ENCODE data around the gene UNC5A.

The UNC5A gene

DNA sequence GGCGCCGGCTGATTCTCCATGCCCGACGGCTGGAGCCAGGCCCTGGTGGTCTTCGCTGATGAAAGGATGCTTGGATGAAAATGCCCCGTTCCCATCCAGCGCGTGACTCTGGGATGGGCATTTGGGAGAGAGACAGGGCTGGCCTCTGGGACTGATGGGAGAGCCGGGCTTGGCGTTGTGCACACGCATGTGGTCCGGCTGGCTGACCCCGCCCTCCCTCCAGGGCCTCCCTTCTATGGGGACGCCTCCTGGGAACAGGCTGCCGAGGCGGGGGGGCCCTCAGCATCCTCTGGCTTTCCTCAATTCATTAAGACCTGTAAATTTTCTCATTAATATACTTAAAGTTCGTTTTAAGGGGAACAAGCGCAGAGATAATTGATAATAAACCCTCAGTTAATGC is 36.8 kb downstream of the UNC5A start:
- DNase-seq, result no peak

DNA sequence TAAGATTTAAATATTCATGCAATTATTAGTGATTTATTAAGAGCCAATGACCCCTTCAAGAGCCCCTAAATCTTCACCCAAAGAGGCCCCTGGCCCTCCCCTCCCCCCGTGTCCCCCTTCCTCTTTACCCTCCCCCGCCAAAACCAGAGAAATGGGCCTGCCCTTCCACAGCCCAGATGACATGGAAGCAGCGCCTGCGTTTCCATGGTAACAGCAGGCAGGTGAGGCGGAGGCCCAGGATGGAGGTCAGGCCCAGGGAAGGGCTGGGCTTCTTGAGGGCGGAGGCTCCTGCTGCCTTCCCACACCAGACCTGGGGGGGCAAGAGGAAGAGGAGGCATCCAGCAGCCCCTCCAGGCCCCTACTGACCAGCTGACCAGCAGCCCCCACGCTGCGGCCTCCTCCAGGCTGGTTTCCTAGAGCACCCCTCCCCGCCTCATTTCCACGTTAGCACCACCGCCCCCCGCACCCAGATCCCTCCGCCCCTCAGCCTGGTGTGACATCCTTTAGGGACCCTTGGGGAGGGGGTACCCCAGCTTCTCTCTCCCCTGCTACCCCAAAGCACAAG is 37.4 kb downstream of the UNC5A start:
- no peak for DNase-seq

DNA sequence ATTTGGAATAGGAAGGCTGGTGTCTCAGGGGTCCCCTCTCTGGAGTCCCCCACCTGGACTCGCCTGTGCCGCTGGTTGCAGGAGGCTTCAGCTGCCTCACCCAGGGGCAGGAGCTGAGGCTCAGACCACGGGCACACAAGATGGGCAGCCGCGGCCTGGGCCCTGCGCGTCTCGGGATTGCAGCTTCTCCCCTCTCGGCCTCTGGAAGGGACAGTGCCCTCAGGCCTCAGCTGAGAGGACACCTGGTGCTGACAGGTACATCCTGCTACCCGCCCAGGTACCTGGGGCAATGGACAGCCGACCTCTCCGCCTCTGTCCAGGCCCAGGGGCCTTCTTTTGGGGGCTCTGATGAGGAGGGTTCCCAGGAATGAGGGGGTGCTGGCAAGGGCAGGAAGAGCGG is 38.3 kb downstream of the UNC5A start:
- no peak for DNase-seq

DNA sequence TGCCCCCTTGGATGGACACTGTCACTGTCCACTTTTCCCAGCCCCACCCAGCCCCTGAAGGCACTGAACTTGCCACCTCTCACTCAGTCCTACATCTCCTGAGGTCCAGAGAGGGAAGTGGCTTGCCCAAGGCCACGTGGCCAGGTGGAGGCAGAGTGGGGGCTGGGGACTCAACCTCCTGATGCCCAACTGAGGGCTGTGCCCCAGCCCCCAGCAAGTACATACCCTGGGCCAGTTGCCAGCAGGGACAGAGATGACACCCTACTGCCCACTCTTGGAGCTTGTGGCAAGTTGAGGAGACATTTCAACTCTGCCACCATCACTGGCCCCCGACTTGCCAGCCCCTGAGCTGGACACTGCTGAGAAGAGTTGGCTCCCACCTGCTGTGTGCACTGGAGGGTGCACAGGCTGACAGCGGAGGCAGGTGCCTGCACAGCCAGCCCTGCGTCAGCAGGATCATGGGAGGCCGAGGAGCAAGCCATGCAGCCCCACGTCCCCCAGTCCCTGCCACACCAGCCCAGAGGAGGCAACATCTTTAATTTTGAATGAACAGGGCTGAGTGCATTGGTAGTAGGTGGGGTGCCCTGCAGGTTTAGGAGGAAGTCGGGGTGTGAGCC is 39.4 kb downstream of the UNC5A start:
- no peak for DNase-seq

DNA sequence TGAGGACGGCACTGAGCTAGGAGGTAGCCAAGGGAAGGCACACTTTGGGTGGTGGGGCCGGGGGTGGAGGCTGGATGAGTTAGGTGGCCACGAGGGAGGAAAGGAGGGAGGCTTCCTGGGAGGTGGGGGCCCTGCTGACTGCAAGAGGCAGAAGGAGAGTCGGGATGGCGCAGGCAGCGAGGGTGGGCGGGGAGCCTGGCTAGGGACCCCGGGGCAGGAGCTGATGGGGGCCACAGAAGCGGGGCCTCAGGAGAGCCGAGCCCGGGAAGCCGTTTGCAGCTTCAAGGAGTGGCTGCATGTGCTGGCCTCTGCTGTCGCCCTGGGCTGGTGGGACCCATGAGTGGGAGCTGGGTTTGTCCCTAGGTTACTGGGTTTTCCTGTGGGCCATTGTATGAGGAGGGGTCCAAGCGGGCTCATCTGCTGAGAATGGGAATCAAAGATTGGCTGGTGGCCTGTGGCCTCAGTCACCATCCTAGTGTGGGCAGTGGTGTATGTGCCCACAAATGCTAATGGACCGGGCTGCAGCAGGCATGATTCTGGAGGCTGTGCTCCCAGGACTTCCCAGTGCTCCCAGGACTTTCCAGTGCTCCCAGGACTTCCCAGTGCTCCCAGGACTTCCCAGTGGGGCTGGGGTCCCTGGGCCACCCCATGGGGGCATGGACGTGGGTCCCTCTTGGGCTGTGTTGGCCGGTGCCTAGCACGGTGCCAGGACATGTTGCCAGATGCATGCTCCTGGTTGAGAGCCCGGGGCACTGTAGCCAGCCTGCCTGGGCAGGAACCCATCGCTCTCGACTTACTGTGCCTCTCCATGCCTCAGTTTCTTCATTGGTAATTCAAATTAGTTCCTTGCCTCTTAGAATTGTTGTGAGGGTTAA is 40.2 kb downstream of the UNC5A start:
- no peak for DNase-seq

DNA sequence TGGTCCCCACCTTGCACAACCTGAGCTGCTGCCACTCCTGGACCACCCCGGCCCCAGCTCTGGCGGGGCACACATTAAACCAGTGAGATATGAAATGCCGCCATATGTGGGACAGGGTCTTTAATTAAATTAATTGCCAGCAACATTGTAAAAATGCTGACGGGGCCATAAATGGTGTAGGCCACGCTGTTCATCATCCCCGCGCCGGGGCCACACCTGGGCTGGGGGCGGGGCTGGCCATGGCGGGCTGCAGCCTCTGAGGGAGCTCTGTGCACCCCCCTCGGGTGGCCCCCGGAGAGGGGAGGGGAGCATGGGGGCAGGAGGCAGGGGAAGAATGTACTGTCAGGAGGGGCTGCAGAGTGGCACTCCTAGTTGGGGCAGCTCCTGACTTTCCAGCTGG is 41.0 kb downstream of the UNC5A start:
- no peak for DNase-seq

DNA sequence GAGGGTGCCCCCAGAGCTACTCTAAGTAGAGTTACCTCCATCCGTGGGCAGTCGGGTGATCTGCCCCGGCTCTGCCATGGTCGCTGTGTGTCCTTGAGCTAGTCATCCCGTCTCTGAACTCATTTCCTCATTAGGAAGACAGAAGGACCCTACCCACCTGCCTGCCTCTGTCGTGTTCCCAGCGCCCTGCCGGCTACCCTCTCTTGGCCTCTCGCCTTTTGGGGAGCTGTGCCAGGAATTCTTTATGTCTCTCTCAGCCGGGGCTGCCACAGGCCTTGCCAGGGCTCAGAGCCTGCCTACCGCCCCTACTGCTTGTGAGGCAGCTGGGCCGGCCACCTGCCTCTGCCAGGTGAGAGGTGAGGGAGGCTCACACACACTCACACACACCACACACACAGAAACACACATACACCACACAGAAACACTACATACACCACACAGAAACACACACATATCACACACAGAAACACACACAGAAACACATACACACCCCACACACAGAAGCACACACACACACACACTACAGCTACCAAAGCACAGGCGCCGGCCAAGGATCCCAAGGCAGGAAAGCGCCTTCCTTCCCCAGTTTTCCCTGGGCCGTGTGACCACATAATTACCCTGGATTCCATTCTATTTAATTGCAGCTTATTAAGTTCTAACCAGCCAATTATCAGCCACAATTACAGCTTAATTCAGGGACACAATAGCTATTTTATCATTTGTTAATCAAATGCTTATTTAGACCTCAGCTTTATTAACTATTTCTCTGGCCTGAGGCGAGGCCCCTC is 41.7 kb downstream of the UNC5A start:
- DNase-seq, result no peak

DNA sequence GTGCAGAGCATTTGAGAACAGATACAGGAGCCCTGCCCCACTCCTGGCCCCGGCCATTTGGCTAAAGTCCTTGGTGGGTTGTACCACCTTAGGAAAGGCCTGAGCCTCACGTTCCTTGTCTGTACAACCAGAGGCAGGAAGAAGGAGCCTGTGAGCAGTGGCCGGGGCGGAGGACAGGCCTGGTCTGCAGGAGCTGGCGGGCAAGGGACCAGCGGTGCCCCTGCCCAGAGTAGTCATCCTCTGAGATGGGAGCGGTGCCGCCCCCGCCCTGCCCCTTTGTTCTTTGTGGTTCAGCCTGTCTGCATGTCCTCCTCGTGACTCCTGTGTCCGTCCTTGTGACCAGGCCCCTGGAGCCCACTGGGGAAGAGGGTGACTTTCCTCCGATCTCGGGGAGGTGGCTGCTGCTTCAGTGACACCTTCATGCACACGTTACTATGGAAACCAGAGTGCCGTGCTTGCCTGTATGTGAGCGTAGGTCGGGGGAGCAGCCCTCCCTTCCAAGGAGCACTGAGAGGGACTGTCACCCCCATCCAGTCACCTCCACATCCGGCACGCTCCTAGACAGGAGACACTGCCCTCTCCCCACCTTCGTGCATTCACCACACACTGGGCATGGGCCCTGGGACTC is 42.9 kb downstream of the UNC5A start:
- no peak for DNase-seq

DNA sequence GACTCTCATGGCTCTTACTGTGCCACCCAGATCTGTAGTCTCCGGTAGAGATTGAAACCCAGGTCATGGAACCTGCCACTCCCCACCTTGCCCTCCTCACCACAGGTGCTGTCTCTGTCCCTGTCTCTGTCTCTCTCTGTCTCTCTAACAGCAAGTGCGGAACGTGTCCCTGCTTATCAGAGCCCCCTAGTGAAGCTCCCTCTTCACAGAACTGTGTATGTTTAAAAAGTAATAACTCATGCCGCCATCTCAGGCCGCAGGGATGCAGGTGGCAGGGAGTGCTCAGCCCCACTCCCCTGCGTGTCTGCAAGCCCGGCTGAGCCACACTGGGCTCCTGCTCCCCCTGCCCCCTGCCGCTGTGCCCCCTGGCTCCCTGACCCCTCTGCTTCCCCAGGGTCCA is 43.8 kb downstream of the UNC5A start:
- DNase-seq, result no peak

DNA sequence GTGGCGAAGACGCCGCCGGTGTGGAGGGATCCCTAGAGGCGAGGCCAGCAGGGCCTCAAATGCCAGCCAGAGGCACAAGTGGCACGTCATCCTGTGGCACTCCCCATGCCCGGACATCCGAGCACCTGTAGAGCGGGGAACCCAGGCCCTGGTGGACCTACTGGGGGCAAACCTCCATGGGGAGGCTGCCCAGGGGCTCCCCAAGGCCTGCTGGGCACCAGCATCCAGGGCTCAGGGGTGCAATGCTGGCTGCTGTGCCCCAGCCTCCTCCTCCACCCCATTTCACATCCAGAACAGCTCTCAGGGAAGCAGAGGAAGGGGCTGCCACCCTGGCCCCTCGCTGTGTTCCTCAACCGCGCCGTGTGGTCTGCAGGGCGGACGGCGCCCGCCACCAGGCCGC is 45.2 kb downstream of the UNC5A start:
- DNase-seq, result no peak

DNA sequence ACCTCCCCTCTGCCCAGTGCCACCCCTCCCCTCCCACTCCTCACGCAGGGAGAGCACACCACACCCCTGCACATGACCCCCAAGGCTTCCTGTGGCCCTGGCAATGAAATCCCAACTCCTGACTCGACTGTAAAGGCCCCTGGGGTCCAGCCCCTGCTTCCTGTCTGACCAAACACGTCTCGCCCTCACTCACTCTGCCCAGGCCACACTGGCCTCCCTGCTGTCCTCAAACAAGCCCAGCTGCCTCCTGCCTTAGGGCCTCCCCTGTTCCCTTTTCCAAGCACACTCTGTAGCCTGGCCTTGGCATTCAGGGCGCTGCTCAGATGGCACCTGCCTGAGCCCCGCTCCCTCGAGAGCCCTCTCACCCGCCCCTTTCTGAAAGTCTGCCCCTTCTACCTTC is 46.4 kb downstream of the UNC5A start:
- DNase-seq, result no peak

DNA sequence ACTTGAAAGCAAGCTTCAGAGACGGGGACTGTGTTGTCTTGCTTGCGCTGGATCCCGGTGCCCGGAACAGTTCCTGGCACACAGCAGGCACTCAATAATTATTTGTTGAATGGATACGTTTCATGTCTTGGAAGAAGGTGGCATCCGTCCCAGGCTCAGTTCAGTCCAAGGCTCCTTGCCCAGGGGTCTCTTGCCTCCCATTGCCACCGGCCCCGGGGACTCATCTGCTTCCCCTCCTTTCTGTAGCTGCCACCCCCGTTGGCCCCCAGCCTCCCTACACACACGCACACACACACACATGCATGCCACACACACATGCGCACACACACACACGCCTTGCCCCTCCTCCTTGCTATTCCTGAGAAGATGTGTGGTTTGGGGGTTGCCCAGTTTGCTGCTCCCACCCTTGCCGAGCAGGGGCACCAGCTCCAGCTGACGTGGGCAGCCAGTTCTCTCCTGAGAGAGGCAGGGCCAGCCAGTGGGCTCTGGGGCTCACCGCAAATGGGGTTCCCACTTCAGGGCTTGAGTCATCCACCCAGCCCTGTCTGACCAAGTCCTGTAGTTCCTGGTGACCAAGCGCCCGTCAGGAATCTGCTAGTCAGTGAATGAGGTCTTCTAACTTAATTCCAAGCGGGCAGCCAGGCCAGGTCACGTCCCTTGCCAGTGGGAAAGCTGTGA is 47.0 kb downstream of the UNC5A start:
- no peak for DNase-seq

DNA sequence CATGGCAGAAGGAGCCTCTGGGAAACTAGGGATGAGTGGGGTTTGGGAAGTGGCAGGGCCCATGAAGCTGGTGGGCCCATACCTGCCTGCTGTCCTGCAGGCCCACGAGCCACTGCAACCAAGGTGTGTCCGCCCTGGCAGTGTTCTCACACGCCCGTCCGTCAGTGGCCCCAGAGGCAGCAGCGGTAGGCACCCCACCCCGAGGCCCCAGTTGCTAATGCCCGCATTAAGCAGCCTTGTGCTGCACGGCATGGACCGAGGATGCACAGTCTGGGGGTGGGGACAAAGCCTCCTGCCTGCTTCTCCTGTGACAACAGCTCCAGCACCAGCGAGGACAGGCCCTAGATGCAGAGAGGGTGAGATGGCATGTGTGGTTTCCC is 47.5 kb downstream of the UNC5A start:
- DNase-seq, result no peak

DNA sequence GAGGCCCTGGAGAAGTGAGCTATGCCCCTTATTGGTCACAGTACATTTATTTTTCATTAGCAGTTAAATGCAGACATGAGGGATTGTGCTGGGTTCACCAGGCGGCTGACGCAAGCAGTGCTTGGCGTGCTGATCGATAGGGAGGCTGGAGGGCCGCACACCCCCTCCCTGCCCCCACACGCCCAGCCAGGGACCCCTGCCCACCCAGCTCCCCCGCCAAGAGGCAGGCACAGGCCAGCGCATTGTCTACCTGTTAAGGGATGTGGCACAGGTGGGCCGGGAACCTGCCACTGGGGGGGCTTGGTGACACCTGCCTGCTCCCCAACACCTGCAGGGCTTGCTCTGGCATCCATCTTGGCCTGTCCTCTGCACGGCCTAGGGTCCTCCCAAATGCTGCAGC is 49.6 kb downstream of the UNC5A start:
- DNase-seq, result no peak

DNA sequence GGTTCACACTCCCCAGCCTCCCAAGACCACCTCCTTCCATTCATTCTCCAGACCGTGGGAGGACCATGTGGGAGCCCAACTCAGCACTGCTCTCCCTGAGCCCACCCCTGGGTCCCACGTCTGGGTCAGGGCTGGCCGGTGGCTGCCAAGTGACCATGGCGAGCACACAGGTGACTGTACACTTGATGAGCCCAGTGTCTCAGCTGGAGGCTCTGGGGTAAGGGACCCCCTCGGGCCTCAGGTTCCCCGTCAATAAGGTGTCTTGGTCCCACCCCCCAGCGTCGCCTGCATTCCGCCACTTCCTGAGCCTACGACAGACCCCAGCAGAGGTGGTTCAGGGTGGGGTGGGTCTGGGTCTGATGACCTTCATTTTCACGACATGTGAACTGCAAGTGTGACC is 50.0 kb downstream of the UNC5A start:
- DNase-seq, result no peak

DNA sequence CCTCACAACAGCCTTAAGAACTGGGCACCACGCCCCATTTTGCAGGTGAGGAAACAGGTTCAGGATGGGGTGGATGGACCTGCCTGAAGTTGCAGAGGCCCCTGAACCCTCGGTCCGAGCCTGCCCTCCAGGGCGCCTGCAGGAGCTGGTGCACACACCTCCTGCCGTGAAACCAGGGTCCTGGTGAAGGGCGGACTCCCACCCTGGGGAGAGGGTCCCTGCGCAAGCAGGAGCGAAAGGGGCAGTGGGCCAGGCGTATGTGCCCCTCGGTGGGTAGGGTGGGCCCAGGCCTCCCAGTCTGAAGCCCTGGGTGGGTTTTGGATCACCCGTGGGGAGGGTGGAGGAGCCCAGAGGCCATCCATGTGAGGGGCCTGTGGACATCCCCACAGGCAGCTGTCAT is 50.9 kb downstream of the UNC5A start:
- DNase-seq, result no peak

DNA sequence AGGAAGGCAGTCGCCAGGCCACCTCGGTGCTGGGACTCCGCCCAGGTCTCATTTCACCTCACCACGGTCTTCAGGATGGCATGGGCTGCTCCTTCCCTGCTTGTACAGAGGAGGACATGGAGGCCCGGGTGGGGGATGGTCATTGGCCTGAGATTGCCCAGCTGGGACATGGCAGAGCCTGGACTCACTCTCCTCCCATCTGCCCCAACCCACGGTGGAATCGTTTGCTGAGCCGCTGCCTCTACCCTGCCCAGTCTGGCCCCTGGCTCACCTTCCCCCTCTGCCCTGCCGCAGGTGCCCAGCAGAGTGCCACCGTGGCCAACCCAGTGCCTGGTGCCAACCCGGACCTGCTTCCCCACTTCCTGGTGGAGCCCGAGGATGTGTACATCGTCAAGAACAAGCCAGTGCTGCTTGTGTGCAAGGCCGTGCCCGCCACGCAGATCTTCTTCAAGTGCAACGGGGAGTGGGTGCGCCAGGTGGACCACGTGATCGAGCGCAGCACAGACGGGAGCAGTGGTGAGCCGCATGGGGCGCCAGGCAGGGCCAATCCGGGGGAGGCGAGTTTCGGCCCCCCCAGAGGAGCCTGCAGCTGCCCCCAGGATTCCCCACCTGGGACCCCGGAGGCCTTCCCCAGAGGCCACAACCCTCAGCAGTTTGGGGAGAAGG is 52.1 kb downstream of the UNC5A start:
- DNase-seq, result no peak

DNA sequence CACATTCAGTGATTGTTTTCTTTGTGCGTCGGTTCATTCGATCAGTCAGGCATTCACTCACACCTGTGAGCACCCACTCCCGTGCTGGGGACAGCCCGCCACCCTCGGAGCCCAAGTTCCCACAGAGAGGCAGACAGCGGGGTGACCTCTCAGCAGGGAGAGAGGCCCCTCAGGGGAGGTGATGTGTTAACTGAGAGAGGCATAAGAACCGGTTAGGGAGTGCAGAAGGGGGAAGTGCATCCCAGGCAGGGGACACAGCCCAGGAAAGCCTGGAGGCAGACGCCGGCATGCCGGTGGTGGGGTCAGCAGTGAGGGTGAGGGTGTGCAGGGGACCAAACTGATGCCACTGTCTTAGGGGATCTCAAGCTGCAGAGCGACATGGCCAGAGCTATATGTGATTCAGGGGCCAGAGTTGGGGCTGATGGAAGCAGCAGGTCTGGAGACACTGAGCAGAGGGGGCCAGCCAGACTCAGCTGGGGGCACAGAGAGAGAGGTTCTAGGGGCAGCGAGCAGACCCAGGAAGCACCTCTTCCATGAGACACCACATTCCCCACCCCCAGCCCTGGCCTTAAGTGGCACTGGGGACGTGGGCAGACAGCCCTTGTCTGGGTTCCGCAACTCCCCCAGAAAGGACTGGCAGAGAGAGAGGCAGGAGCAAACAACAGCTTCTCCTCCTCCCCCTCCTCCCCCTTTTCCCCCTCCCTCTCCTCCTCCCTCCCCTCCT is 52.8 kb downstream of the UNC5A start:
- DNase-seq, result no peak

DNA sequence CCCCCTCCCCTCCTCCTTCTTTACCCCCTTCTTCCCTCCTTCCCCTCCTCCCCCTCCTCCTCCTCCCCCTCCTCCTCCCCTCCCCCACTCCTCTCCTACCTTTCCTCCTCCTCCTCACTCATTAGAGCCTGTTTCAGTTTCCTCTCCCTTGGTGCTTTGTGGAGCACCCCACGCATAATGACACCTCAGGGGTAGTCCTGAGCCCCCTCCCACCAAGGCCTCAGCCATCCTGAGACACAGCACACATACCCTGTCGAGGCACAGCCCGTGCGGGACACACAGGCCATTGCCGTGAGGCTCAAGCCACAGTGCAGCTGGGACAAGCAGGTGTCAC is 53.4 kb downstream of the UNC5A start:
- no peak for DNase-seq

DNA sequence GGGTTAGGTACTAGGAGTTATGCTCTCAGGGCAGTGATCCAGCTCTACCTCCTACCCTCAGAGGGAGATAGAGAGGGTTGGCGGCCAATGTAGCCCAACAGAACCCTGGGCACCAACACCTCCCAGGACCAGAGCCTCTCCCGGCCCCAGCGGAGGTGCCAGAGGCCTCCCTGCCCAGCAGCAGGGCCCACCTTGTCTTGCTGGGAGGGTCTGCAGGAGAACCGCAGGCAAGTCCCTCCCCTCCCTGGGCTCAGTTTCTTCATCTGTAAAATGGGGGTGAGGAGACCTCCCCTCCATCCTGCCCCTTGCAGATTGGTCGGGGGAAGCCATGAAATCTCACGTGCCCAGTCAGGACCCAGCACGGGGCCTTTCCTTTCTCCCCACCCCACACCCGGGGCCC is 54.4 kb downstream of the UNC5A start:
- no peak for DNase-seq

DNA sequence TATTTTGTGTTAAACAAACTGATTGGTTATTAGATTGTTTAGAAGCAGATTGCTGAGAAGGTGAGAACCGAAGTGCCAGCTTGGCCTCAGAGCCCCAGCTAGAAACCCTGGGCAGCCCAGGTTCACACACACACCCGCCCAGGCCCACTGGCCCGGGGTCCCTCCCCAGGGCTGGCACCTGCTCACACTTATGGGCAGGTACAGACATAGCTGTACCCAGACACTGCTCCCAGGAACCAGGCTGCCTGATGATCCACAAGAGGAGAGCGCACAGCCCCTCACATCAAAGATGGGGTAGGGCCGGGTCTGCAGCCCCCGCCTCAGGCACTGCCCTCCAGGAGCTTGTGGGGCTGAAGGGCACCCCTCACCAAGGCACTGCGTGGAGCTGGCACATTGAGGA is 55.6 kb downstream of the UNC5A start:
- no peak for DNase-seq

Data from activated CD4-positive, alpha-beta T cell treated with anti-CD3 and anti-CD28 coated beads, Interleukin-10, Interleukin-2, amounts not matched to agents 100 ng/mL and 50 ng/mL, durations not matched to agents 16 hours and 8 hours (primary cell).